ENCODE results near the gene LPP.

The LPP gene

DNA sequence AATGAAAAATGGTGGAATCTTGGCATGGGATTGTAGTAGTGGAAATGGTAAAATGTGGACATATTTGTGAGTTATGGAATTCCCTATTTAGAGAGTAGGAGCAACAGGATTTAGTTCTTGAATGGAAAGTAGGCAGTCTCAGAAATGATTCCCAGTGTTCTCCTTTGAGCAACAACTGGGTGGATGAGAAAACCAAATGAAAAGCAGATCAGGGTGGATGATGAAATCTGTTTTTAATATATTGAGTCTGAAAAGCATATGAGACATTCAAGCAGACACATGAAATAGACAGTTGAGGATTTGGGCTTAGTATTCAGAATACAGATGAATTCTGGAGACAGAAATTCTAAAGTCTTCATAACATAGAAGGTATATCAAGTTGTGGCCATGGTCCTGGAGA lies 451.3 kb downstream of the LPP start:
- no peak for TF ChIP-seq CTCF (IDR thresholded peaks at IDR 0.05; ENCODE audit: insufficient read depth, low read length, poor library complexity, severe bottlenecking)
- no peak for TF ChIP-seq EZH2phosphoT487 (conservative IDR thresholded peaks at IDR 0.05; ENCODE audit: low read length)
- Histone ChIP-seq H3K9ac (ENCODE audit: low read length) (no peak overlapping the region), H4K20me1 (ENCODE audit: low read depth, low read length) (no peaks in the 10 kb centered on the region), H3K9me2 (replicated peaks; ENCODE audit: insufficient read depth, low read length) (no peaks in the 10 kb centered on the region), H3K27me3 (ENCODE audit: low read length) (no peaks in the 10 kb centered on the region), H3K4me2 (ENCODE audit: low read depth, low read length, poor library complexity, severe bottlenecking) (no peak overlapping the region), H3K36me3 (ENCODE audit: low read length) (0 out of 2 replicates have a peak, but pooled peaks cover 4% of the 10 kb centered on the region), H3K79me2 (ENCODE audit: insufficient read depth, low read length) (no peaks in the 10 kb centered on the region), H3F3A (ENCODE audit: insufficient read depth) (peaks cover 2% of the 10 kb centered on the region; the same call in 1 of the 2 replicates), H2AFZ (ENCODE audit: low read depth, low read length, severe bottlenecking) (no peak overlapping the region), H3K4me3 (ENCODE audit: insufficient read depth, low read length, poor library complexity, severe bottlenecking) (no peak overlapping the region), H3K27ac (ENCODE audit: low read depth, low read length) (no peak overlapping the region), H3K9me3 (ENCODE audit: insufficient read depth, low read length) (0 out of 2 replicates have a peak, but pooled peaks cover 4% of the 10 kb centered on the region)

- Histone ChIP-seq H3K36me3 (ENCODE audit: low read length) (0 out of 2 replicates have a peak, but pooled peaks cover 4% of the 10 kb centered on the region), H4K20me1 (ENCODE audit: low read depth, low read length) (no peaks in the 10 kb centered on the region), H3K4me2 (ENCODE audit: low read depth, low read length, poor library complexity, severe bottlenecking) (no peak overlapping the region), H3F3A (ENCODE audit: insufficient read depth) (peaks cover 2% of the 10 kb centered on the region; the same call in 1 of the 2 replicates), H3K27me3 (ENCODE audit: low read length) (no peaks in the 10 kb centered on the region), H3K79me2 (ENCODE audit: insufficient read depth, low read length) (no peaks in the 10 kb centered on the region), H3K9me3 (ENCODE audit: insufficient read depth, low read length) (0 out of 2 replicates have a peak, but pooled peaks cover 4% of the 10 kb centered on the region), H3K9ac (ENCODE audit: low read length) (no peak overlapping the region), H3K27ac (ENCODE audit: low read depth, low read length) (no peak overlapping the region), H2AFZ (ENCODE audit: low read depth, low read length, severe bottlenecking) (no peak overlapping the region), H3K4me3 (ENCODE audit: insufficient read depth, low read length, poor library complexity, severe bottlenecking) (no peak overlapping the region), H3K9me2 (replicated peaks; ENCODE audit: insufficient read depth, low read length) (no peaks in the 10 kb centered on the region)
- no peak for TF ChIP-seq CTCF (IDR thresholded peaks at IDR 0.05; ENCODE audit: insufficient read depth, low read length, poor library complexity, severe bottlenecking)
- TF ChIP-seq EZH2phosphoT487 (conservative IDR thresholded peaks at IDR 0.05; ENCODE audit: low read length): no peak
Observed at GRCh38 chr3:188605905-188606304, 451.9 kb downstream of the LPP start.

- H3K27ac ChIP-seq (ENCODE audit: low read depth, low read length): peak overlapping the region; percentile 35
- H3K9me2 ChIP-seq (replicated peaks; ENCODE audit: insufficient read depth, low read length): no peaks in the 10 kb centered on the region
- H3K79me2 ChIP-seq (ENCODE audit: insufficient read depth, low read length): no peaks in the 10 kb centered on the region
- peaks cover 2% of the 10 kb centered on the region; the same call in 1 of the 2 replicates for H3F3A ChIP-seq (ENCODE audit: insufficient read depth)
- no peak overlapping the region for H2AFZ ChIP-seq (ENCODE audit: low read depth, low read length, severe bottlenecking)
- no peak overlapping the region for H3K4me3 ChIP-seq (ENCODE audit: insufficient read depth, low read length, poor library complexity, severe bottlenecking)
- 0 out of 2 replicates have a peak, but pooled peaks cover 4% of the 10 kb centered on the region for H3K36me3 ChIP-seq (ENCODE audit: low read length)
- H3K27me3 ChIP-seq (ENCODE audit: low read length): no peaks in the 10 kb centered on the region
- no peak for TF ChIP-seq EZH2phosphoT487 (conservative IDR thresholded peaks at IDR 0.05; ENCODE audit: low read length)
- no peak for TF ChIP-seq CTCF (IDR thresholded peaks at IDR 0.05; ENCODE audit: insufficient read depth, low read length, poor library complexity, severe bottlenecking)
- H3K9me3 ChIP-seq (ENCODE audit: insufficient read depth, low read length): 0 out of 2 replicates have a peak, but pooled peaks cover 4% of the 10 kb centered on the region
- no peak overlapping the region for H3K9ac ChIP-seq (ENCODE audit: low read length)
- H3K4me2 ChIP-seq (ENCODE audit: low read depth, low read length, poor library complexity, severe bottlenecking): peak overlapping the region; percentile 26
- H4K20me1 ChIP-seq (ENCODE audit: low read depth, low read length): no peaks in the 10 kb centered on the region
Observed at GRCh38 chr3:188607805-188608315, 453.9 kb downstream of the LPP start.

Measured in SU-DHL-6 (cell line).